Transverse colon (tissue), 4 donors: ENCODE measurements around the gene MAD2L1BP.

Experiments
- POLR2A ChIP-seq: fragments of 450-650 bp; IDR thresholded peaks from one replicate; pipeline ENCODE4 v1.6.1; 2016; ENCODE audit warnings: antibody characterized with exemption, mild to moderate bottlenecking, moderate library complexity
- POLR2AphosphoS5 ChIP-seq, 3 donors: sonication (generic); formaldehyde crosslinking; IDR thresholded peaks; one replicate each; pipeline ENCODE4 v1.6.1; 2016; ENCODE audit warnings: antibody characterized with exemption in 3 of 3
- TF ChIP-seq, protein P1 (sequence below), 5 experiments: fragments of 200-600 bp in 3 of 5; fragments of 450-650 bp in 2 of 5; sonication (generic) in 3 of 5; IDR thresholded peaks; 1 replicate in 2 of 5; 2 replicates in 3 of 5; pipeline ENCODE4 v1.5.1; 2016 to 2017; ENCODE audit warnings: antibody characterized with exemption in 5 of 5, inconsistent platforms in 3 of 5, mild to moderate bottlenecking in 2 of 5, moderate library complexity in 1 of 5

DNA sequence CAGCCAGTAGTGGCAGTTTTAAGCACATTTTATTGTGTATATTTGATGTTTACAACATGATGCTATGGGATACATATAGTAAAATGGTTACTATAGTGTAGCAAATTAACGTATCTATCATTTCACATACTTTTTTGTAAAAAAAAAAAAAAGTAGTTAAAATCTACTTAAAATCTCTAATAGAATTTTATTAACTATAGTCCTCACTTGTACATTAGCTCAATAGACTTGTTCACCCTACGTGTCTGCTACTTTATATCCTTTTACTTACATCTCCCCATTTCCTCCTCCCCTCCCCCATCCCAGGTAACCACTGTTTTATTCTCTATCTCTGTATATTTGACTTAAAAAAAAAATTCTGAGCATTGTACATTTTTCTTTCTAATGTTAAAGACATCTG, 29.6 kb upstream of the MAD2L1BP start:
- TF ChIP-seq, protein P1, sequence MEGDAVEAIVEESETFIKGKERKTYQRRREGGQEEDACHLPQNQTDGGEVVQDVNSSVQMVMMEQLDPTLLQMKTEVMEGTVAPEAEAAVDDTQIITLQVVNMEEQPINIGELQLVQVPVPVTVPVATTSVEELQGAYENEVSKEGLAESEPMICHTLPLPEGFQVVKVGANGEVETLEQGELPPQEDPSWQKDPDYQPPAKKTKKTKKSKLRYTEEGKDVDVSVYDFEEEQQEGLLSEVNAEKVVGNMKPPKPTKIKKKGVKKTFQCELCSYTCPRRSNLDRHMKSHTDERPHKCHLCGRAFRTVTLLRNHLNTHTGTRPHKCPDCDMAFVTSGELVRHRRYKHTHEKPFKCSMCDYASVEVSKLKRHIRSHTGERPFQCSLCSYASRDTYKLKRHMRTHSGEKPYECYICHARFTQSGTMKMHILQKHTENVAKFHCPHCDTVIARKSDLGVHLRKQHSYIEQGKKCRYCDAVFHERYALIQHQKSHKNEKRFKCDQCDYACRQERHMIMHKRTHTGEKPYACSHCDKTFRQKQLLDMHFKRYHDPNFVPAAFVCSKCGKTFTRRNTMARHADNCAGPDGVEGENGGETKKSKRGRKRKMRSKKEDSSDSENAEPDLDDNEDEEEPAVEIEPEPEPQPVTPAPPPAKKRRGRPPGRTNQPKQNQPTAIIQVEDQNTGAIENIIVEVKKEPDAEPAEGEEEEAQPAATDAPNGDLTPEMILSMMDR (IDR thresholded peaks at IDR 0.05): no peak
- TF ChIP-seq POLR2A (no peak), POLR2AphosphoS5 (IDR thresholded peaks at IDR 0.05) (no peak)
